ENCODE measurements around the gene SEMG2. TPM values are rescaled to one million over a fixed set of nuclear protein-coding genes. Genes with fewer than 3 reads are reported as not detected.

Gene SEMG2
- total RNA-seq, 3 donors from 2014 or later, result not detected

DNA sequence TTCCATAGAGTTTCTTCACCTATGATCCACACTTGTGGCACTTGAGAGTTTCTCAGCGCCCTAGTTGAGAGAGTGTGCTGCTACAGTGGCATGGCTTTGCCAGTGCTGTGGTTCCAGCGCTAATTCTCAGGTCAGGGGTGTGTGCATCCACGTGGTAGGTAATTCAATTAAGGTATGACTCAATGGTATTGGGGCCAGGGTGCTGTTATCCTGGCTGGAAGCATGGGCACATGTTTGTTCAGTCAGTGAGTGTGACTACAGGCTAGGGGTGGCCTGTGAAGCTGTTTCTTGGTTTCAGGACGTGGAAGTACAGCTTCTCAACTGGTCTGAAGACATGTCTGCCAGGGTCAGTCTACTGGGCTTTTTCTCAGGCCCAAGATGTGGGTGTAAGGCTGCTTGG, 3.0 kb upstream of the SEMG2 start:
- no peak overlapping the region for H3K4me3 ChIP-seq
- TF ChIP-seq, protein P1, sequence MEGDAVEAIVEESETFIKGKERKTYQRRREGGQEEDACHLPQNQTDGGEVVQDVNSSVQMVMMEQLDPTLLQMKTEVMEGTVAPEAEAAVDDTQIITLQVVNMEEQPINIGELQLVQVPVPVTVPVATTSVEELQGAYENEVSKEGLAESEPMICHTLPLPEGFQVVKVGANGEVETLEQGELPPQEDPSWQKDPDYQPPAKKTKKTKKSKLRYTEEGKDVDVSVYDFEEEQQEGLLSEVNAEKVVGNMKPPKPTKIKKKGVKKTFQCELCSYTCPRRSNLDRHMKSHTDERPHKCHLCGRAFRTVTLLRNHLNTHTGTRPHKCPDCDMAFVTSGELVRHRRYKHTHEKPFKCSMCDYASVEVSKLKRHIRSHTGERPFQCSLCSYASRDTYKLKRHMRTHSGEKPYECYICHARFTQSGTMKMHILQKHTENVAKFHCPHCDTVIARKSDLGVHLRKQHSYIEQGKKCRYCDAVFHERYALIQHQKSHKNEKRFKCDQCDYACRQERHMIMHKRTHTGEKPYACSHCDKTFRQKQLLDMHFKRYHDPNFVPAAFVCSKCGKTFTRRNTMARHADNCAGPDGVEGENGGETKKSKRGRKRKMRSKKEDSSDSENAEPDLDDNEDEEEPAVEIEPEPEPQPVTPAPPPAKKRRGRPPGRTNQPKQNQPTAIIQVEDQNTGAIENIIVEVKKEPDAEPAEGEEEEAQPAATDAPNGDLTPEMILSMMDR (IDR thresholded peaks at IDR 0.05), result no peak
- H3K9me3 ChIP-seq, result no peaks in the 10 kb centered on the region
- no peaks in the 10 kb centered on the region for H3K4me1 ChIP-seq (ENCODE audit: low read depth)
- ATAC-seq (no peak), DNase-seq (no peak)
- no peaks in the 10 kb centered on the region for H3K36me3 ChIP-seq (ENCODE audit: low read depth)
- intact Hi-C loops (cut with DNase I, micrococcal nuclease), result no loop called here

GRCh38 chr20:45218636-45219035, 2.5 kb upstream of the SEMG2 start:
- intact Hi-C loops (cut with DNase I, micrococcal nuclease), result no loop called here

DNA sequence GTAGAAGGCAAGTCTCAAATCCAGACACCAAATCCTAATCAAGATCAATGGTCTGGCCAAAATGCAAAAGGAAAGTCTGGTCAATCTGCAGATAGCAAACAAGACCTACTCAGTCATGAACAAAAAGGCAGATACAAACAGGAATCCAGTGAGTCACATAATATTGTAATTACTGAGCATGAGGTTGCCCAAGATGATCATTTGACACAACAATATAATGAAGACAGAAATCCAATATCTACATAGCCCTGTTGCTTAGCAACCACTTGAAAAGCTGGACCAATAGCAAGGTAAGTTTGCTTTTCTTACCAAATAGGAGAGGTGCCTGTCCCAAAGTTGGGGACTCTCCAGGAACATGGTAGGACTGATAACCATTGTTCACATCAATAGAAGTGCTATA, 2.0 kb downstream of the SEMG2 start:
- ATAC-seq, result no peak

More at GRCh38 chr20:45218636-45219035, 2.5 kb upstream of the SEMG2 start:
- H3K36me3 ChIP-seq (ENCODE audit: low read depth), result no peaks in the 10 kb centered on the region
- H3K4me1 ChIP-seq (ENCODE audit: low read depth), result no peaks in the 10 kb centered on the region
- TF ChIP-seq, protein P1 (IDR thresholded peaks at IDR 0.05), result no peak
- ATAC-seq (no peak), DNase-seq (no peak)
- no peak overlapping the region for H3K4me3 ChIP-seq
- no peaks in the 10 kb centered on the region for H3K9me3 ChIP-seq

DNA sequence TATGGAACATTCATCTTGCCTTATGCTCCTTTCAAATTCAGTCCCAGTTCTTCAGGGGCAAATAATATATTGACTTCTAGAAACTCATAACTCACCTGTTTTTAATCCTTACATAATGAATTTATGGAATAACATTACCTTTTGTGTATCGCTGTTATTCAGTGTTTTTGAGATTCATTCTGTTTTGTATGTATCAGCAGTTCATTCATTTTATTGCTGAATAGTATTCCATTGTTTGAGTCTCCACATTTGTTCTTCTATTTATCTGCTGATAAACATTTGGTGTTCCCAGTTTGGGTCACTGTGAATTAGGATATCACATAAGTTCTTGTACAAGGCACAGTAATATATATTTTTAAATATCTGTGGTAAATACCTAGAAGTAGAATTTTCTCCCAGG, 5.1 kb downstream of the SEMG2 start:
- Histone ChIP-seq H3K4me1 (ENCODE audit: low read depth) (no peaks in the 10 kb centered on the region), H3K4me3 (no peak overlapping the region), H3K36me3 (ENCODE audit: low read depth) (no peaks in the 10 kb centered on the region), H3K9me3 (no peaks in the 10 kb centered on the region)
- intact Hi-C loops (cut with DNase I, micrococcal nuclease), result no loop called here
- TF ChIP-seq, protein P1 (IDR thresholded peaks at IDR 0.05), result no peak
- ATAC-seq (no peak), DNase-seq (no peak)

More for the DNA sequence above, 2.0 kb downstream of the SEMG2 start:
- no peak for DNase-seq
- intact Hi-C loops (cut with DNase I, micrococcal nuclease), result no loop called here
- TF ChIP-seq, protein P1 (IDR thresholded peaks at IDR 0.05), result no peak
- H3K4me3 ChIP-seq, result no peak overlapping the region
- no peaks in the 10 kb centered on the region for H3K36me3 ChIP-seq (ENCODE audit: low read depth)
- H3K4me1 ChIP-seq (ENCODE audit: low read depth), result no peaks in the 10 kb centered on the region
- no peaks in the 10 kb centered on the region for H3K9me3 ChIP-seq

DNA sequence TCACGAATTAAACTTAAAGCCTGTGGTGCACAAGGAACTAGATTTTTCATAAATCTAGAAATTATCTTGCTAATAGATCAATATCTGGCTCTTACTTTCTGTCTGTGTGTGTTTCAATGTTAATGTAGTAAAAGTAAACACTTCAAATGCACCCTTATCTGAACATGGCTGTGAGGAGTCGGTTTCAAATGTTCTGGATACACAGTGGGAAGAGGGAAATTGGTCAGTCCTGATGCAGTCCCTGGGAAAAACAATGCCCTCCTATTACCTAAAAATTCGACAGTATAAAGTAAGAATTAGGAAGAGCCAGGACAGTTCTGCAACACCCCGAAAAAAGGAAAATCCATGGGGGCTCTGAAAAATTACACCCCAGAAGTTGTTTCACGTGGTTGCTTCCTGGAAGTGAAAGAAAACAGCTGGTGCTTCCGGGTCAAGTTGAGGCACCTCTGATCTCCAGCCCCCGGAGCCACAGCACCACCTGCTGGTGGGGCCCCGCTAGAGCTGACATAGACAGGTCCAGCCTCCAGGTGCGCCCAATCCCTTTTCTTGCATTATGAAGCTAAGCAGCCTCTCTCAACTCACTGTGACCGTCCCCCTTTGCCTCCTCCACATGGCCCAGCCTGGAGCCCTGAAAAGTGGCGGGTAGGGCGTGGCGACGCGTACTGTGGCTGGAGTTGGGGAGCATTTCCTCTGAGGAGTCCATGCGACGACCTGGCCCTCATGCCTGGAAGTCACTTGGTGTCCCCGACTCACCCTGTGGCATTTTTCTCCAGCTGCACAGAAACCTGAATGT, 8.3 kb downstream of the SEMG2 start:
- intact Hi-C loops (cut with DNase I, micrococcal nuclease), result no loop called here
- no peaks in the 10 kb centered on the region for H3K9me3 ChIP-seq
- no peaks in the 10 kb centered on the region for H3K4me1 ChIP-seq (ENCODE audit: low read depth)
- DNase-seq (peak; percentile 80 to 87 (median 84)), ATAC-seq (peak; percentile 96)
- TF ChIP-seq, protein P1 (IDR thresholded peaks at IDR 0.05), result peak; percentile 68
- H3K4me3 ChIP-seq, result no peak overlapping the region
- H3K36me3 ChIP-seq (ENCODE audit: low read depth), result no peaks in the 10 kb centered on the region

Data from mucosa of descending colon (tissue), 3 donors.